ENCODE results near the gene HDAC10.

Gene HDAC10

DNA sequence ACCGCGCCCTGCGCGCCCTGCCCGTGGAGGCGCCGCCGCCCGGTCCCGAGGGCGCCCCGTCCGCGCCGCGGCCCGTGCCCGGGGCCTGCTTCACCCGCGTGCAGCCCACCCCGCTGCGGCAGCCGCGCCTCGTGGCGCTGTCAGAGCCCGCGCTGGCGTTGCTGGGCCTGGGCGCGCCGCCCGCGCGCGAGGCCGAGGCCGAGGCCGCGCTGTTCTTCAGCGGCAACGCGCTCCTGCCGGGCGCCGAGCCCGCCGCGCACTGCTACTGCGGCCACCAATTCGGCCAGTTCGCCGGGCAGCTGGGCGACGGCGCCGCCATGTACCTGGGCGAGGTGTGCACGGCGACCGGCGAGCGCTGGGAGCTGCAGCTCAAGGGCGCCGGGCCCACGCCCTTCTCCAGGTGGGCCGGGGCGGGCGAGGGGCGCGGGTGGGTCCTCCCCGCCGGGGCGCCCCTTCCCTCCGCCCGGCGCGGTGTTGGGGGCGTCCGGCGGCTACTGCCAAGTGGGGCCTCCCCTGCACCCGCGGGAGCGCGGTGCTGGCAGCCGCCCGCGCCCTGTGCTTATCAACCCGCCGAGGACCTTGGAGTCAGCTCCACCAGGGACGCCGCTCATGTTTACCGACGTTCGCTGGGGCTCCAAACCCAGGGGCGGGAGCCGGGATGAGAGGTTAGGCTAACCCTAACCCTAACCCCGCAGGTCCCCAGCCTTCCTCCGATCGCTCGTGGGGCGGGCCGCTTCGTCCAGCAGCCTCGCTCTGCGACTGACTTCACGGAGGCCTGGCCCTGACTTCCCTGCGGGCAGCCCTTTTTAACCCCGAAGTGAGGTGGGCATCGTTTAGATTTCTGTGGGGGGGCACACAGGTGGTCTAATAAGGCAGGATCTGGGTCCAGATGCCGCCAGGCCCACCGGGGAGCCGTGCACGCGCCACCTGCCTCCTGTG lies 49.6 kb downstream of the HDAC10 start:
- DNase-seq (ENCODE audit: low spot score) = no peak

DNA sequence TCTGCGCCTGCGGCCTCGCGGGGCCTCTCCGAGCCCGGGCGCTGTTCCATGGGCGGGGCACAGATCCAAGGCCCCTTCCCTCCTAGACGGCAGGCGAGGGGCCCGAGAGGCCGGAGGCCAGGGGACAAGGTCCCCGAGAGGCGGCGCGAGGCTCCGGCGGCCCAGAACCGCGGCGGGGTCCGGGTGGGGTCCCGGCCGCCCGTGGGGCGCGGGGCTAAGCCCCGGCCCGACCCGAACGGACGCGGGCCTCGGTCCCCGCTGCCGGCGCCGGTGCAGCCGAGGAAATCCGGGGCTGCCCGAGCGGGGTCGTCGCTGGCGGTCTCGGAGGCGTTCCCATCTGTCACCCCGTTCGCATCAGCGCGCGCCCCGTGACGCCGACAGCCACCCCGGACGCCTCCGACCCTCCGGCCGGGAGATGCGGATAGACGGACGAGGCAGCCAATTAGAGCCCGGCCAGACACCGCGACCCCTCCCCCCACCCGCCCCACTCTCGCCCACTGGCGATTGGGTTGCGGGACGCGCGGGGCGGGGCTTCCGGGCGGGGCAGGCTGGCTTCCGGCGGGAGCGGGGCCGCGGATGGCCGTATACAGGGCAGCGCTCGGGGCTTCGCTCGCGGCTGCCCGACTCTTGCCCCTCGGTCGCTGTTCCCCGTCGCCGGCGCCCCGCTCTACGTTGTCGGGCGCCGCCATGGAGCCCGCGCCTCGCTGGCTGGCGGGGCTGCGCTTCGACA lies 50.4 kb downstream of the HDAC10 start, which contains the start of gene SELENOO:
Gene SELENOO (plus strand): TSS at position 551 of the 730 bp plus-strand sequence. CDS start 26 bp downstream, at position 577.
- peak; percentile 88 for DNase-seq (ENCODE audit: low spot score)

DNA sequence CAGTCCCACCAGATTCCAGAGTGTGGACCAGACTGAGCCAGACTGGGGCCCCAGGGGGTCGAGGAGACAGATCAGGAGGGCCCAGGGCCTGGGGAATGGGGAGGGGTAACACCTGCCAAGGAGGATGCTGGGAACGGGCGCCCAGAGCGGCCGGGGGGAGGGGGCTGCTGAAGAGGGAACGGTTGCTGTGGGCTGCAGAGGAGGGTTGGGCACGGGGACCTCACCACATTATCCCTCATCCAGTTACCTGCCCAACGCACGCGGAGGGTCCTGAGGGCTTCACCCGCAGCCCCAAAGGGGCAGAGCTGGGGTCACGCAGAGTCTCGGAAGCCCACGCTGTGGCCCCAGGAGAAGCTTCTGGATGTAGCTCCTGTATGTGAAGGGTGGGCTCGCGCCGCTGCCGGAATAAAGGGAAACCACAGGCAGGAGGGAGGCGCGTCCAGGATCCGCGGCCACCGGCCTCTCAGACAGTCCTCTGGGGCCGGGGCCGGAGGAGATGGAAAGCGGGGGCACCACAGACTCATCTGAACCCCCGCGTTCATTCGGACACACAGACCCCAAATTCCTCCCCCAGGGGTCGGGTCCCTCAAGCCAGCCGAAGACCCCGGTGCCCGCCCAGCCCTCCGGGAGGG lies 51.1 kb downstream of the HDAC10 start:
- DNase-seq (ENCODE audit: low spot score) = no peak

DNA sequence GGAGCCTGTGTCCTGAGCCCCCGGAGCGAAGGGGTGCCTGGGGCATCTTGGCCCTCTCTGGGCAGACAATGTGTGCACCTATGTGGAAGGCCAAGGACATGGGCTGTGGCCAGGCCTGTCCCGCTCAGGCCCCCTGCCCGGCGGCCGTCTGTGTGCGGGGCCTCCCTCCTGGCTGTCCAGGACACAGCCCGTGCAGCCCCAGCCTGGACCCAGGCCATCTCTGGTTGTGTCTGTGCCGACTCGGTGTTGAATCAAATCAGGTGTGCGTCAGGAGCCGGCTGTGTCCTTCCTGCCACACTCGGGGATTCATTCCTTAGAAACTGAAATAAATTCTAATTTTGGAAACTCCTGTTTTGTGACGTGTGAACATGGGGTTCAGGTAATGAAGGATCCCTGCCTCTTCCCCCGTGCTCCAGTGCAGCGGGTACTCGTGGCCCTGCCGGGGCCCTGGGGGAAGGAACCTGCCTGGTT lies 51.8 kb downstream of the HDAC10 start:
- no peak for DNase-seq (ENCODE audit: low spot score)

DNA sequence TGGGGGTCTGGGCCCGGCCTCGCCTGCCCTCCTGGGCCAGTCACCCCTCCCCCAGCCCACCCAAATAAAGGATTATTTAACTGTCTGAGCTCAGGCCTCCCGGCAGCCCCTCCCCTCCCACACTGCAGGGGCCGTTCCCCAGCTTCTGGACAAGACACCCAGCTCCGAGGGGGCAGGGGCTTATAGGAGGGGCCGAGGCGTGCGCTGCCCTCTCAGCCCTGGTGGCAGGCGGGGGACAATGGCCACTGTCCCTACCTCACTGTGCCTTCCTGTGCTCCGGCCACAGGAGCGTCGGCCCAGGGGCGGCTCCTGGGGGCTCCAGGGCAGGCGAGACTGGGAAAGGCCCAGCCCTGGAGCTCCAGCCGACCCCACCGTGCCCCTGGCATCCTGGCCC lies 52.4 kb downstream of the HDAC10 start:
- no peak for DNase-seq (ENCODE audit: low spot score)

DNA sequence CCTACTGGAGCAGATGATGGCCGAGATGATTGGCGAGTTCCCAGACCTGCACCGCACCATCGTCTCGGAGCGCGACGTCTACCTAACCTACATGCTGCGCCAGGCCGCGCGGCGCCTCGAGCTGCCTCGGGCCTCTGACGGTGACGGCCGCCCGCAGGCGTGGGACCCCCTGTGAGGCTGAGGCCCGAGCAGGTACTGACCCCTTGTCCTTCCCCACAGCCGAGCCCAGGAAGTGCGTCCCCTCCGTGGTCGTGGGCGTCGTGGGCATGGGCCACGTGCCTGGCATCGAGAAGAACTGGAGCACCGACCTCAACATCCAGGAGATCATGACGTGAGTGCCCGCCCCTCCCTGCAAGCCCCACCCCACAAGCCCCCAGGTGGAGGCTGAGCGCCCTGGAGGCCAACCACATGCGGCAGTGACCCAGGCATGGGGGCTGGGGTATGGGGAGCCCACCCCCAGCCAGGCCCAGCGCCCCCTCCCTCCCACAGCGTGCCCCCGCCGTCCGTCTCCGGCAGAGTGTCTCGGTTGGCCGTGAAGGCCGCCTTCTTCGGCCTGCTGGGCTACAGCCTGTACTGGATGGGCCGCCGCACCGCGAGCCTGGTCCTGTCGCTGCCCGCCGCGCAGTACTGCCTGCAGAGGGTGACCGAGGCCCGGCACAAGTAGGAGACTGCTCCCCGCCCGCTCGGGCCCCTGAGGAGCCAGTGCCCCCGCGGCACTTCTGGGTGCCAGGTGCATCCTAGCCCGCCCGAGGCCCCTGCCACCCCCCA lies 53.0 kb downstream of the HDAC10 start:
- no peak for DNase-seq (ENCODE audit: low spot score)

DNA sequence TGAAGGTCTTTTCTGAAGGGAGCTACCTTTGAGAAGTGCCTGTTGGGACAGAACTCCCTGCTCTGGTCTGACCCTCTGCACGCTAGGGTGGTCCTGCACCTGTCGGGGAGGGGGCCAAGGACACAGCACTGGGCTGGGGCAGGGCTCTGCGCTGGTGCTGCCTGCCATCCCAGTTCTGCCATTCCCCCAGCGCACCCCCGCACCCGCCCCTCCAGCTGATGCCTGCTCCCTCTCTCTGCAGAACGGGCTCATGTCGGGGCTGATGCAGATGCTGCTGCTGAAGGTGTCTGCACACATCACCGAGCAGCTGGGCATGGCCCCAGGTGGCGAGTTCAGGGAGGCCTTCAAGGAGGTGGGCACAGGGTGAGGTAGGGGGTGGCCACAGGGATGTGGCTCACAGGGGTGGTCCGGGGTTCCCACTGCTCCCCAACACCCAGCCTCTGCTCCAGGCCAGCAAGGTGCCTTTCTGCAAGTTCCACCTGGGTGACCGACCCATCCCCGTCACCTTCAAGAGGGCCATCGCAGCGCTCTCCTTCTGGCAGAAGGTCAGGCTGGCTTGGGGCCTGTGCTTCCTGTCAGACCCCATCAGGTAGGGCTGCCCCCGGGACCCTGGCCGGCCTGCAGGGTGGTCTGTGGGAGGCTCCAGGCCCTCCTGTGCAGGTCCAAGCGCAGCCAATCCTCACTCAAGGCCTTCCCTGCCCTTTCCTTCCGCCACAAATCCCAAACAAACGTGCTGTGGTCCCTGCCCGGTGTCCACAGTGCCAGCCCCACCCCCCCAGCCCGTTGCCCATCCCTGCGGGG lies 53.9 kb downstream of the HDAC10 start:
- no peak for DNase-seq (ENCODE audit: low spot score)

DNA sequence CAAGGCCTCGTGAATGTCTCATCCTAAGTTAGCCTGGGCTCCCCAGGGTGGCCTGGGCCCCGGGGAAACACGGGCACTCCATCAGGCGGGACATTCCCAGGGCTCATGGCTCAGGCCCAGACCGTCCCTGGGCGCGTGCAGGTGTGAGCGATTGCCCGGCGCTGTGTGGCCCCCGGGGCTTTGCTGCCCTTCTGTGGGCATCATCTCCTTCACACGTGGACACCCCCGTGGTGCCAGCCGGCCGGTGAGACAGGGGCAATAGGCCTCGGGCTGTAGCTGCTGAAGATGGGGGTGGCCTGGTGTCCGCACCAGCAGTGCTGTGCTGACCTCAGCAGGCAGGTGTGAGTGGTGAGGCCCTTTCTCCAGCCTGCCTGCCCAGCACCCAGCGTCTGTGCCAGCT lies 54.8 kb downstream of the HDAC10 start:
- DNase-seq (ENCODE audit: low spot score) = no peak
